ENCODE results near the gene UBL3. TPM values are rescaled to one million over a fixed set of nuclear protein-coding genes. Genes with fewer than 3 reads are reported as not detected.

The UBL3 gene
- polyA plus RNA-seq, 1 of the 3 experiments (the other 2 are of a cell fraction) = 5.8 TPM

DNA sequence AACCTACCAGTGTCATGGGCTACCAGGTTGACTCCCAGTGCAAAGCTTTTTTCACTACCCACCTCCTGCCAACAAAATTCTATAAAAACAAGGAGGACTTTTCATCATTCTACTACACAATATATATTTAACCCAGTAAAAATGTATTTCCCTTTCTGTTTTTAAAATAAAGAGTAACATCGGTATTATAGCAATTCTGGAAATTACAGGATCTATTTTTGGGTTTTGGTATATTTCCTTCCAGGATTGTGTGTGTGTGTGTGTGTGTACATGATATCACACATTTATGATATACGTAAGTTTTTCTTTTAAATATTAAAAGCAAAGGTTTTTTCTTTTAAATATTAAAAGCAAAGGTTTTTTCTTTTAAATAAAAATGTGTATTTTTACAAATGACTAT, 6.0 kb upstream of the UBL3 start (continued):
- TF ChIP-seq, protein P1, sequence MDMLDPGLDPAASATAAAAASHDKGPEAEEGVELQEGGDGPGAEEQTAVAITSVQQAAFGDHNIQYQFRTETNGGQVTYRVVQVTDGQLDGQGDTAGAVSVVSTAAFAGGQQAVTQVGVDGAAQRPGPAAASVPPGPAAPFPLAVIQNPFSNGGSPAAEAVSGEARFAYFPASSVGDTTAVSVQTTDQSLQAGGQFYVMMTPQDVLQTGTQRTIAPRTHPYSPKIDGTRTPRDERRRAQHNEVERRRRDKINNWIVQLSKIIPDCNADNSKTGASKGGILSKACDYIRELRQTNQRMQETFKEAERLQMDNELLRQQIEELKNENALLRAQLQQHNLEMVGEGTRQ (IDR thresholded peaks at IDR 0.05; ENCODE audit: borderline replicate concordance, low read depth, low read length) = no peak
- TF ChIP-seq, protein P2, sequence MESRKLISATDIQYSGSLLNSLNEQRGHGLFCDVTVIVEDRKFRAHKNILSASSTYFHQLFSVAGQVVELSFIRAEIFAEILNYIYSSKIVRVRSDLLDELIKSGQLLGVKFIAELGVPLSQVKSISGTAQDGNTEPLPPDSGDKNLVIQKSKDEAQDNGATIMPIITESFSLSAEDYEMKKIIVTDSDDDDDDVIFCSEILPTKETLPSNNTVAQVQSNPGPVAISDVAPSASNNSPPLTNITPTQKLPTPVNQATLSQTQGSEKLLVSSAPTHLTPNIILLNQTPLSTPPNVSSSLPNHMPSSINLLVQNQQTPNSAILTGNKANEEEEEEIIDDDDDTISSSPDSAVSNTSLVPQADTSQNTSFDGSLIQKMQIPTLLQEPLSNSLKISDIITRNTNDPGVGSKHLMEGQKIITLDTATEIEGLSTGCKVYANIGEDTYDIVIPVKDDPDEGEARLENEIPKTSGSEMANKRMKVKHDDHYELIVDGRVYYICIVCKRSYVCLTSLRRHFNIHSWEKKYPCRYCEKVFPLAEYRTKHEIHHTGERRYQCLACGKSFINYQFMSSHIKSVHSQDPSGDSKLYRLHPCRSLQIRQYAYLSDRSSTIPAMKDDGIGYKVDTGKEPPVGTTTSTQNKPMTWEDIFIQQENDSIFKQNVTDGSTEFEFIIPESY (IDR thresholded peaks at IDR 0.05; ENCODE audit: borderline replicate concordance, low read depth) = no peak
- TF ChIP-seq RXRA (IDR thresholded peaks at IDR 0.05; ENCODE audit: borderline replicate concordance, low read depth) = no peak
- TF ChIP-seq FOXJ3 (CRISPR knock-in tag; IDR thresholded peaks at IDR 0.05) = no peak
- TF ChIP-seq, protein P3, sequence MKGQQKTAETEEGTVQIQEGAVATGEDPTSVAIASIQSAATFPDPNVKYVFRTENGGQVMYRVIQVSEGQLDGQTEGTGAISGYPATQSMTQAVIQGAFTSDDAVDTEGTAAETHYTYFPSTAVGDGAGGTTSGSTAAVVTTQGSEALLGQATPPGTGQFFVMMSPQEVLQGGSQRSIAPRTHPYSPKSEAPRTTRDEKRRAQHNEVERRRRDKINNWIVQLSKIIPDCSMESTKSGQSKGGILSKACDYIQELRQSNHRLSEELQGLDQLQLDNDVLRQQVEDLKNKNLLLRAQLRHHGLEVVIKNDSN (IDR thresholded peaks at IDR 0.05; ENCODE audit: borderline replicate concordance, low read depth) = no peak

DNA sequence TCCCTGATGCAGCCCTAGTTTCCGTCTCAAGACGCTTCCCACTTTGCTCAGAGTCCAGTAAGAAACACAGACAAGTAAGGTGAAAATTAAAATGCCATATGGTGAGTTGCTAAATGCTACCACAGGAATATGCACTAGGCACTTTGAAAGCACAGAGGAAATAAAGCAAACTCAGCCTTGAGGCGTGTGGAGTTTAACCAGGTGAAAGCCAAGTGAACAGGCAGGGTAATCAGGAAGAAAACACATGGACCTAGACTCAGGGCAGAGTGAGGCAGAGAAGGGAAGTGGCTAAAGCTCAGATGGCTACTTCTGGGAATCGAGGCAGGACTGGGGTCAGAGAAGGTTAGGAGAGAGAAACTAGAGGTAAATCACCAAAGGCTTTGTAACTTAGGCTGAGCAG, 5.4 kb upstream of the UBL3 start:
- no peak overlapping the region for H3K4me2 ChIP-seq
- H3K9ac ChIP-seq = no peak overlapping the region
- no peaks in the 10 kb centered on the region for H3K27me3 ChIP-seq (ENCODE audit: insufficient read depth)
- no peaks in the 10 kb centered on the region for H3K79me2 ChIP-seq (ENCODE audit: insufficient read depth)
- peaks cover 8 to 12% of the 10 kb centered on the region in 2 experiments; a peak in 3 of 4 replicates for H3K4me1 ChIP-seq (ENCODE audit: control insufficient read depth in 1 of 2, insufficient read depth in 2 of 2, low read depth in 1 of 2, low read length in 1 of 2)
- CTCF ChIA-PET = interaction anchor here (1.5 kb wide), 1 partner anchor 85 kb away, joined by 4 read pairs; no protein-coding TSS in a partner anchor
- no peaks in the 10 kb centered on the region for H3K9me2 ChIP-seq
- no peaks in the 10 kb centered on the region for H3K9me3 ChIP-seq
- H4K20me1 ChIP-seq (ENCODE audit: insufficient read depth) = no peaks in the 10 kb centered on the region
- no peaks in the 10 kb centered on the region for H3F3A ChIP-seq (replicated peaks; ENCODE audit: insufficient read depth)
- POLR2A ChIA-PET = no interaction called here
- WGBS (ENCODE audit: low lambda C conversion rate) = 68% methylated on average over 4 of the region's 4 CpGs
- no peak overlapping the region for H3K4me3 ChIP-seq (ENCODE audit: low read depth in 2 of 2, low read length in 1 of 2)
- H3K27ac ChIP-seq (ENCODE audit: low read depth in 2 of 2, low read length in 1 of 2) = peak overlapping the region in 1 of 2 experiments; percentile 62; a peak in 2 of 4 replicates
- no peak overlapping the region; the same call in 1 of the 2 replicates for H2AFZ ChIP-seq (ENCODE audit: low read depth)
- peak; percentile 17 for DNase-seq
- H3K36me3 ChIP-seq (replicated peaks in 1 of 2; ENCODE audit: control insufficient read depth in 1 of 2, insufficient read depth in 2 of 2, low read length in 1 of 2) = no peaks in the 10 kb centered on the region
- TF ChIP-seq, protein P4, sequence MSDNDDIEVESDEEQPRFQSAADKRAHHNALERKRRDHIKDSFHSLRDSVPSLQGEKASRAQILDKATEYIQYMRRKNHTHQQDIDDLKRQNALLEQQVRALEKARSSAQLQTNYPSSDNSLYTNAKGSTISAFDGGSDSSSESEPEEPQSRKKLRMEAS (IDR thresholded peaks at IDR 0.05; ENCODE audit: low read depth) = no peak
- TF ChIP-seq RXRA (IDR thresholded peaks at IDR 0.05; ENCODE audit: borderline replicate concordance, low read depth) = no peak
- TF ChIP-seq SIN3A (IDR thresholded peaks at IDR 0.05; ENCODE audit: borderline replicate concordance, low read depth, low read length) = no peak

DNA sequence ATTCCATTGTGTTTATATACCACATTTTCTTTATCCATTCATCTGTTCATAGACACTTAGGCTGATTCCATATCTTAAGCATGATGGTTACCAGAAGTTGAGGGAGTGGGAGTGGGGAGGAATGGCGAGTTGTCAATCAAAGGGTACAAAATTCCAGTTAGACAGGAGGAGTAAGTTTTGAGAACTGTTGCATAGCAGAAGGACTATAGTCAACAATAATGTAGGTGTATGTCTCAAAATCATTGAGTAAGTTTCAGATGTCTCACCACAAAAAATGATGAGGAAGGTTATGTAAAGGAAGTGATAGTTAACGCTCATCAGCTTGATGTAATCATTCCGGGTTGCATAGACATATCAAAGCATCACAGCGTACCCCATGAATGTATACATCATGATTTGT, 4.6 kb upstream of the UBL3 start:
- CTCF ChIA-PET = interaction anchor here (1.5 kb wide), 1 partner anchor 84 kb away, joined by 4 read pairs; no protein-coding TSS in a partner anchor
- Histone ChIP-seq H3K9me2 (no peaks in the 10 kb centered on the region), H3F3A (replicated peaks; ENCODE audit: insufficient read depth) (no peaks in the 10 kb centered on the region), H3K4me2 (no peak overlapping the region), H3K79me2 (ENCODE audit: insufficient read depth) (no peaks in the 10 kb centered on the region), H3K36me3 (replicated peaks in 1 of 2; ENCODE audit: control insufficient read depth in 1 of 2, insufficient read depth in 2 of 2, low read length in 1 of 2) (no peaks in the 10 kb centered on the region), H3K27ac (ENCODE audit: low read depth in 2 of 2, low read length in 1 of 2) (no peak overlapping the region), H3K27me3 (ENCODE audit: insufficient read depth) (no peaks in the 10 kb centered on the region), H2AFZ (ENCODE audit: low read depth) (no peak overlapping the region), H3K4me1 (ENCODE audit: control insufficient read depth in 1 of 2, insufficient read depth in 2 of 2, low read depth in 1 of 2, low read length in 1 of 2) (peaks cover 10 to 13% of the 10 kb centered on the region in 2 experiments; a peak in 3 of 4 replicates), H3K4me3 (ENCODE audit: low read depth in 2 of 2, low read length in 1 of 2) (no peak overlapping the region), H3K9ac (no peak overlapping the region), H4K20me1 (ENCODE audit: insufficient read depth) (no peaks in the 10 kb centered on the region), H3K9me3 (no peaks in the 10 kb centered on the region)
- WGBS (ENCODE audit: low lambda C conversion rate) = 88% methylated on average over 4 of the region's 4 CpGs
- no peak for DNase-seq
- TF ChIP-seq YY1 (IDR thresholded peaks at IDR 0.05; ENCODE audit: low read depth) = no peak
- TF ChIP-seq, protein P1 (IDR thresholded peaks at IDR 0.05; ENCODE audit: borderline replicate concordance, low read depth, low read length) = no peak
- TF ChIP-seq GABPA (IDR thresholded peaks at IDR 0.05; ENCODE audit: low read depth) = no peak
- no peak for TF ChIP-seq NRF1 (IDR thresholded peaks at IDR 0.05; ENCODE audit: low read depth, low read length)
- POLR2A ChIA-PET = no interaction called here

All from SK-N-SH (cell line).